Endothelial cell of umbilical vein (primary cell): ENCODE data around the gene SLC25A38. TPM values are rescaled to one million over a fixed set of nuclear protein-coding genes. Genes with fewer than 3 reads are reported as not detected.

Source experiments
- BruUV-seq: library from RNA; stranded (reverse); fragments of 400-500 nt; replicated peaks from 2 replicates; lab custom pipeline; 2021; lab: Mats Ljungman, UMichigan
- CTCF ChIA-PET: fragments of 300-600, 350-600 bp; sonication (Branson Sonifier 250); formaldehyde crosslinking; loops from one replicate; lab custom pipeline; 2021; ENCODE audit warnings: antibody characterized with exemption, inconsistent platforms; lab: Charles Lee
- POLR2A ChIA-PET: fragments of 300-600, 350-600 bp; sonication (Branson Sonifier 250); formaldehyde crosslinking; loops from one replicate; lab custom pipeline; 2021; ENCODE audit warnings: antibody characterized with exemption, inconsistent platforms; lab: Charles Lee
- DNase-seq: peaks from one replicate; pipeline ENCODE4 v3.0.0-alpha.2; 2011; ENCODE audit warnings: low read depth, low spot score
- FAIRE-seq: peaks from 2 replicates; lab custom pipeline; 2011; peaks lifted over from hg19 to GRCh38; lab: Jason Lieb, UNC
- H2AFZ ChIP-seq: 2 replicates; pipeline ENCODE4 v1.6.0; 2012; ENCODE audit warnings: low read depth, low read length, control low read depth, inconsistent platforms
- H3K27ac ChIP-seq: 2 replicates; pipeline ENCODE4 v1.5.1; 2011; ENCODE audit warnings: low read depth, mild to moderate bottlenecking, control low read depth, low read length, moderate library complexity; ENCODE audit not compliant: insufficient read depth
- H3K27me3 ChIP-seq, 2 experiments: 2 replicates each; pipeline versions ENCODE4 v1.6.0 to v1.6.1; 2011; ENCODE audit warnings: low read length in 2 of 2, mixed read lengths in 1 of 2; ENCODE audit not compliant: control insufficient read depth in 2 of 2, insufficient read depth in 2 of 2
- H3K36me3 ChIP-seq, 2 experiments: 2 replicates in 1 of 2; 3 replicates in 1 of 2; pipeline ENCODE4 v1.5.1; 2011; ENCODE audit warnings: low read length in 2 of 2, mild to moderate bottlenecking in 1 of 2, moderate library complexity in 1 of 2; ENCODE audit not compliant: control insufficient read depth in 2 of 2, insufficient read depth in 2 of 2; ENCODE audit errors: extremely low read depth in 1 of 2
- H3K4me1 ChIP-seq: 3 replicates; pipeline ENCODE4 v1.5.1; 2011; ENCODE audit warnings: mild to moderate bottlenecking, low read length; ENCODE audit not compliant: control insufficient read depth, insufficient read depth; ENCODE audit errors: extremely low read depth
- H3K4me2 ChIP-seq: 2 replicates; pipeline ENCODE4 v1.6.1; 2011; ENCODE audit warnings: low read length, control low read depth, mixed read lengths; ENCODE audit not compliant: insufficient read depth
- H3K4me3 ChIP-seq, 3 experiments: fragments of 200-600 bp in 1 of 3; sonication (generic), shearing (Covaris generic) in 1 of 3; replicated peaks in 1 of 3; 2 replicates each; pipeline ENCODE4 v1.5.1; 2011 to 2016; ENCODE audit warnings: control low read depth in 3 of 3, low read length in 3 of 3, mild to moderate bottlenecking in 2 of 3, inconsistent platforms in 1 of 3, low read depth in 1 of 3, moderate library complexity in 1 of 3; ENCODE audit not compliant: insufficient read depth in 1 of 3
- H3K79me2 ChIP-seq: 2 replicates; pipeline ENCODE4 v1.6.0; 2012; ENCODE audit warnings: low read length, inconsistent platforms; ENCODE audit not compliant: control insufficient read depth, insufficient read depth
- H3K9ac ChIP-seq: replicated peaks from 2 replicates; pipeline ENCODE3; 2011; ENCODE audit warnings: low read length, control low read depth; ENCODE audit not compliant: insufficient read depth; ENCODE audit errors: extremely low read depth
- H3K9me1 ChIP-seq: replicated peaks from 3 replicates; pipeline ENCODE4 v1.6.0; 2011; ENCODE audit warnings: mild to moderate bottlenecking, low read length; ENCODE audit not compliant: control insufficient read depth, insufficient read depth; ENCODE audit errors: extremely low read depth
- H3K9me3 ChIP-seq: replicated peaks from 2 replicates; pipeline ENCODE4 v1.5.1; 2012; ENCODE audit warnings: low read length, inconsistent platforms; ENCODE audit not compliant: control insufficient read depth, insufficient read depth
- H4K20me1 ChIP-seq: replicated peaks from 2 replicates; pipeline ENCODE3; 2011; ENCODE audit warnings: mild to moderate bottlenecking, low read length; ENCODE audit not compliant: control insufficient read depth, insufficient read depth; ENCODE audit errors: extremely low read depth
- EZH2 ChIP-seq: IDR thresholded peaks from 2 replicates; pipeline ENCODE4 v1.6.1; 2012; ENCODE audit warnings: borderline replicate concordance, low read depth, mild to moderate bottlenecking, moderate library complexity, low read length, inconsistent platforms; ENCODE audit not compliant: severe bottlenecking
- FOS ChIP-seq: IDR thresholded peaks from 2 replicates; pipeline ENCODE4 v1.6.1; 2011; ENCODE audit warnings: mild to moderate bottlenecking, low read length, moderate library complexity, borderline replicate concordance; ENCODE audit not compliant: insufficient read depth
- GATA2 ChIP-seq: IDR thresholded peaks from 2 replicates; pipeline ENCODE4 v1.7.0; 2011; ENCODE audit warnings: low read depth, mild to moderate bottlenecking, moderate library complexity, mixed read lengths, low read length; ENCODE audit not compliant: insufficient read length, insufficient read depth
- JUN ChIP-seq: IDR thresholded peaks from 2 replicates; pipeline ENCODE4 v1.6.1; 2011; ENCODE audit warnings: borderline replicate concordance, low read depth; ENCODE audit not compliant: insufficient read length, insufficient read depth
- MYC ChIP-seq: IDR thresholded peaks from one replicate; pipeline ENCODE4 v1.6.1; 2011; ENCODE audit warnings: mild to moderate bottlenecking, low read depth, low read length
- POLR2A ChIP-seq: IDR thresholded peaks from 2 replicates; pipeline ENCODE4 v1.6.1; 2012; ENCODE audit warnings: low read depth, mild to moderate bottlenecking, control low read depth, low read length
- dilution Hi-C: fragments of 300-500 bp; cut with MboI; formaldehyde crosslinking; loops from one replicate; pipeline ENCODE4 v1.15.0; 2019; ENCODE audit warnings: low sequenced_read_pairs; ENCODE audit not compliant: extremely low pct_ligation_motif_present
- intact Hi-C: fragments of 100-400 bp; cut with micrococcal nuclease; formaldehyde crosslinking; loops from one replicate; pipeline ENCODE4 v1.10.0; 2022
- polyA plus RNA-seq, 4 experiments: library from polyadenylated mRNA; depleted of rRNA in 3 of 4; stranded (reverse) in 3 of 4; unstranded in 1 of 4; fragments of >200 nt; gene quantifications; 2 replicates each; pipeline versions ENCODE4 v1.2.1 to v1.2.3, GENCODE V29; 2011 to 2012; ENCODE audit warnings: missing spikeins in 1 of 4
- total RNA-seq: library from RNA; stranded (reverse); gene quantifications from 2 replicates; pipeline ENCODE4 v1.2.3, GENCODE V29; 2021
- TF ChIP-seq, protein P1 (sequence below): IDR thresholded peaks from 2 replicates; pipeline ENCODE4 v1.6.1; 2011; ENCODE audit not compliant: insufficient read depth, insufficient read length
- TF ChIP-seq, protein P2 (sequence below), 2 donors: IDR thresholded peaks; 1 replicate in 1 of 2; 2 replicates in 1 of 2; pipeline ENCODE4 v1.5.1; 2011; ENCODE audit warnings: low read length in 2 of 2, mild to moderate bottlenecking in 2 of 2, moderate library complexity in 2 of 2, control low read depth in 1 of 2, inconsistent platforms in 1 of 2, low read depth in 1 of 2; ENCODE audit not compliant: insufficient read depth in 1 of 2; ENCODE audit errors: extremely low read depth in 1 of 2

Gene SLC25A38
- total and polyA plus RNA-seq, 2 donors (not counting 3 experiments of a cell fraction or from before 2014, with no cell fraction given) = 20.0 to 31.1 TPM

DNA sequence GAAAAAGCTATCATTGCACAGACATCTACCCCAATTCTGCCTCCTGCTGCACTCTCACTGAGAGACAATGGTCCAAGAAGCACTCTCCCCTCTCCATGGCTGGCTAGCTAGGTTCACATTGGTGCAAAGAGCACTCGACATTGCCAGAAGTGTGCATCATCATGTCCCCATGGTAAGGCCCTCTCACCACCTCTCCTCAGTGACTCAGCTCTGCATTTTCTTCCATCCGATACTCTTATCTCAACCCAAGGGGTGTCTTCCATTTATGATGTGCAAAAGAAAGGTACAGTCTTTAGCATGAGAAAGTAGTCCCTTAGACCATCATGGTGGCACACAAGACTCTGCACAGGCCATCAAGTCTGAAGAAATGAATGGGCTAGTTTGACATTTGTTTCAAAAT lies 37.4 kb downstream of the SLC25A38 start:
- H3K36me3 ChIP-seq = no peaks in the 10 kb centered on the region
- H3K9me3 ChIP-seq = no peaks in the 10 kb centered on the region
- intact Hi-C loops (no loop called here), dilution Hi-C loops (no loop called here)
- TF ChIP-seq POLR2A (no peak), FOS (no peak), EZH2 (no peak), GATA2 (no peak), JUN (no peak), MYC (no peak)
- TF ChIP-seq, protein P1, sequence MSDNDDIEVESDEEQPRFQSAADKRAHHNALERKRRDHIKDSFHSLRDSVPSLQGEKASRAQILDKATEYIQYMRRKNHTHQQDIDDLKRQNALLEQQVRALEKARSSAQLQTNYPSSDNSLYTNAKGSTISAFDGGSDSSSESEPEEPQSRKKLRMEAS = no peak
- TF ChIP-seq, protein P2, sequence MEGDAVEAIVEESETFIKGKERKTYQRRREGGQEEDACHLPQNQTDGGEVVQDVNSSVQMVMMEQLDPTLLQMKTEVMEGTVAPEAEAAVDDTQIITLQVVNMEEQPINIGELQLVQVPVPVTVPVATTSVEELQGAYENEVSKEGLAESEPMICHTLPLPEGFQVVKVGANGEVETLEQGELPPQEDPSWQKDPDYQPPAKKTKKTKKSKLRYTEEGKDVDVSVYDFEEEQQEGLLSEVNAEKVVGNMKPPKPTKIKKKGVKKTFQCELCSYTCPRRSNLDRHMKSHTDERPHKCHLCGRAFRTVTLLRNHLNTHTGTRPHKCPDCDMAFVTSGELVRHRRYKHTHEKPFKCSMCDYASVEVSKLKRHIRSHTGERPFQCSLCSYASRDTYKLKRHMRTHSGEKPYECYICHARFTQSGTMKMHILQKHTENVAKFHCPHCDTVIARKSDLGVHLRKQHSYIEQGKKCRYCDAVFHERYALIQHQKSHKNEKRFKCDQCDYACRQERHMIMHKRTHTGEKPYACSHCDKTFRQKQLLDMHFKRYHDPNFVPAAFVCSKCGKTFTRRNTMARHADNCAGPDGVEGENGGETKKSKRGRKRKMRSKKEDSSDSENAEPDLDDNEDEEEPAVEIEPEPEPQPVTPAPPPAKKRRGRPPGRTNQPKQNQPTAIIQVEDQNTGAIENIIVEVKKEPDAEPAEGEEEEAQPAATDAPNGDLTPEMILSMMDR (IDR thresholded peaks at IDR 0.05; ENCODE audit: extremely low read depth in 1 of 2, insufficient read depth in 1 of 2, low read depth in 1 of 2, low read length in 2 of 2) = no peak
- H3K4me3 ChIP-seq = no peak overlapping the region
- no peaks in the 10 kb centered on the region for H3K79me2 ChIP-seq
- BruUV-seq = no TSS peak
- H3K9me1 ChIP-seq = no peaks in the 10 kb centered on the region
- peaks cover 0 to 4% of the 10 kb centered on the region in 2 experiments for H3K27me3 ChIP-seq
- FAIRE-seq = no peak
- no peak overlapping the region for H3K9ac ChIP-seq
- no peak for DNase-seq
- H4K20me1 ChIP-seq = no peaks in the 10 kb centered on the region
- no peaks in the 10 kb centered on the region for H3K4me1 ChIP-seq
- H3K4me2 ChIP-seq = no peak overlapping the region
- CTCF ChIA-PET = no interaction called here
- H2AFZ ChIP-seq = no peak overlapping the region
- H3K27ac ChIP-seq = no peak overlapping the region
- POLR2A ChIA-PET = no interaction called here
